ENCODE measurements around the gene CREG2.

CREG2 gene

GRCh38 chr2:101408925-101409324 lies 21.6 kb upstream of the CREG2 start:
- DNase-seq (ENCODE audit: low read depth), result no peak
- no peak for TF ChIP-seq CTCF (IDR thresholded peaks at IDR 0.05; ENCODE audit: low read depth, low read length)
- no peak for TF ChIP-seq MYC (IDR thresholded peaks at IDR 0.05; ENCODE audit: low read depth, low read length)
- TF ChIP-seq POLR2A (IDR thresholded peaks at IDR 0.05; ENCODE audit: extremely low read depth, insufficient read length), result no peak
- no peak for TF ChIP-seq MAX (IDR thresholded peaks at IDR 0.05; ENCODE audit: low read depth, low read length)
- H3K4me3 ChIP-seq (ENCODE audit: low read depth, low read length), result no peak overlapping the region

DNA sequence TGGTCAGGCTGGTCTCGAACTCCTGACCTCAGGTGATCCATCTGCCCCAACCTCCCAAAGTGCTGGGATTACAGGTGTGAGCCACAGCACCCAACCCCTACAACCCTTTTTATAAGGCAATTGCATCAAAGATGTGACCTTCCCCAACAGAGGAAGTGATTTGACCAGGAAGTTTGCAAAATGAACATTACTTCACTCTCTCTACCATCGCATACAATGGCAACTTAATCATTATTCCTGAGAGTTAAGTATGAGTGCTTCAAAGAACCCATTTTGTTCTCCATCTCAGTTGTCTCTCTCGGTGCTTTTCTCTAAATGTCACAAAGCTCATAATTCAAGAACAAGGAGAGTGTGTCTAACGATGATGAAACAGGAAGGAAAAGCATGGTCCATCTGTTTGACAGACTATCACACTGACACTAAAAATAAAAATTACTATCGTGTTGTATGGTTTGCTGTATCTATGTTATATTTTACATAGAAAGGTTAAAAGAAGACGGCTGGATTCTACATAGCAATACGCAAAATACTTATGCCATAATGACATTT lies 18.1 kb upstream of the CREG2 start:
- H3K4me3 ChIP-seq (ENCODE audit: low read depth, low read length), result no peak overlapping the region
- TF ChIP-seq POLR2A (IDR thresholded peaks at IDR 0.05; ENCODE audit: extremely low read depth, insufficient read length), result no peak
- TF ChIP-seq MAX (IDR thresholded peaks at IDR 0.05; ENCODE audit: low read depth, low read length), result no peak
- TF ChIP-seq CTCF (IDR thresholded peaks at IDR 0.05; ENCODE audit: low read depth, low read length), result no peak
- no peak for TF ChIP-seq MYC (IDR thresholded peaks at IDR 0.05; ENCODE audit: low read depth, low read length)
- DNase-seq (ENCODE audit: low read depth), result peak; percentile 27

- no peak for TF ChIP-seq MYC (IDR thresholded peaks at IDR 0.05; ENCODE audit: low read depth, low read length)
- no peak for TF ChIP-seq MAX (IDR thresholded peaks at IDR 0.05; ENCODE audit: low read depth, low read length)
- no peak for TF ChIP-seq CTCF (IDR thresholded peaks at IDR 0.05; ENCODE audit: low read depth, low read length)
- no peak for TF ChIP-seq POLR2A (IDR thresholded peaks at IDR 0.05; ENCODE audit: extremely low read depth, insufficient read length)
- no peak overlapping the region for H3K4me3 ChIP-seq (ENCODE audit: low read depth, low read length)
- DNase-seq (ENCODE audit: low read depth), result no peak
Observed at GRCh38 chr2:101403745-101404144, 16.4 kb upstream of the CREG2 start.

GRCh38 chr2:101402630-101403029 lies 15.3 kb upstream of the CREG2 start:
- no peak for DNase-seq (ENCODE audit: low read depth)
- no peak overlapping the region for H3K4me3 ChIP-seq (ENCODE audit: low read depth, low read length)
- TF ChIP-seq POLR2A (IDR thresholded peaks at IDR 0.05; ENCODE audit: extremely low read depth, insufficient read length), result no peak
- no peak for TF ChIP-seq CTCF (IDR thresholded peaks at IDR 0.05; ENCODE audit: low read depth, low read length)
- no peak for TF ChIP-seq MAX (IDR thresholded peaks at IDR 0.05; ENCODE audit: low read depth, low read length)
- TF ChIP-seq MYC (IDR thresholded peaks at IDR 0.05; ENCODE audit: low read depth, low read length), result no peak

GRCh38 chr2:101401906-101402305 lies 14.6 kb upstream of the CREG2 start:
- TF ChIP-seq MAX (IDR thresholded peaks at IDR 0.05; ENCODE audit: low read depth, low read length) (no peak), CTCF (IDR thresholded peaks at IDR 0.05; ENCODE audit: low read depth, low read length) (no peak), POLR2A (IDR thresholded peaks at IDR 0.05; ENCODE audit: extremely low read depth, insufficient read length) (no peak), MYC (IDR thresholded peaks at IDR 0.05; ENCODE audit: low read depth, low read length) (no peak)
- H3K4me3 ChIP-seq (ENCODE audit: low read depth, low read length), result no peak overlapping the region
- no peak for DNase-seq (ENCODE audit: low read depth)

DNA sequence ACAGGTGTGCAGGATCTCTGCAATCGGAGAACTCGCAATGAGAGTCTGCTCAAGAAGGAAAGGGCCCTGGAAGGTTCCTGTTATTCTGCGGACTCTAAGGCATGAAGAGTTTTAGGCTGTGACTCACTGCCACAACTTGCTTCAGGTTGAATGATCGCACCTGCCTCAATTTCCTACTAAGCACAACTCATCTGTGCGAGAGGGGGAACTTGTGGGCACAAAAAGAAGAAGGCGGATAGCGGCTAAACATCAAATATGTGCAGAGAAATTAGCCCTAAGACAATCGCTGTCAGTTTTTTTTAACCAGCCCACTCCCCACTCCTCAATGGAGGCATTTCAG lies 14.0 kb upstream of the CREG2 start:
- DNase-seq (ENCODE audit: low read depth), result no peak
- H3K4me3 ChIP-seq (ENCODE audit: low read depth, low read length), result no peak overlapping the region
- TF ChIP-seq POLR2A (IDR thresholded peaks at IDR 0.05; ENCODE audit: extremely low read depth, insufficient read length), result no peak
- no peak for TF ChIP-seq MAX (IDR thresholded peaks at IDR 0.05; ENCODE audit: low read depth, low read length)

Measured in NB4 (cell line).